GM12878 (cell line): ENCODE results near the gene TEF. TPM values are rescaled to one million over a fixed set of nuclear protein-coding genes. Genes with fewer than 3 reads are reported as not detected.

Experiments
- ATAC-seq: fragments of 200-7000 bp; cut with Tn5 transposase; 3 replicates; pipeline ENCODE4 v1.9.1; 2020; ENCODE audit warnings: mild to moderate bottlenecking, moderate library complexity
- BruUV-seq: library from RNA; stranded (reverse); fragments of 400-500 nt; replicated peaks from 2 replicates; lab custom pipeline; 2021; lab: Mats Ljungman, UMichigan
- CTCF ChIA-PET: fragments of 300-600 bp; sonication (Branson Sonifier 250); formaldehyde crosslinking; extraction: SDS; loops from one replicate; lab custom pipeline; 2021; ENCODE audit warnings: inconsistent platforms; lab: Yijun Ruan, JAX
- POLR2A ChIA-PET: fragments of 350-600 bp; formaldehyde crosslinking; extraction: SDS; loops from one replicate; lab custom pipeline; 2021; ENCODE audit warnings: inconsistent platforms; lab: Charles Lee
- RAD21 ChIA-PET: fragments of 300-600 bp; sonication (Branson Sonifier 250); formaldehyde crosslinking; loops from one replicate; lab custom pipeline; 2023; ENCODE audit warnings: antibody characterized with exemption; ENCODE audit not compliant: unreplicated experiment; lab: Charles Lee
- SMC1A ChIA-PET: fragments of 300-600 bp; sonication (Branson Sonifier 250); formaldehyde crosslinking; loops from one replicate; lab custom pipeline; 2023; ENCODE audit not compliant: unreplicated experiment, uncharacterized antibody; lab: Charles Lee
- DNase-seq: peaks from one replicate; pipeline ENCODE4 v3.0.0-alpha.2; 2011; ENCODE audit warnings: low read depth, low spot score
- FAIRE-seq: peaks from 3 replicates; lab custom pipeline; 2011; peaks lifted over from hg19 to GRCh38; lab: Jason Lieb, UNC
- H2AFZ ChIP-seq: 2 replicates; pipeline ENCODE4 v1.6.0; 2011; ENCODE audit warnings: low read depth, low read length, control low read depth; ENCODE audit not compliant: control insufficient read depth
- H3K27ac ChIP-seq: 2 replicates; pipeline ENCODE4 v1.5.1; 2011; ENCODE audit warnings: control low read depth; ENCODE audit not compliant: control insufficient read depth, insufficient read depth
- H3K27me3 ChIP-seq, 2 experiments: replicated peaks in 1 of 2; 2 replicates each; pipeline versions ENCODE4 v1.6.0 to v1.6.1; 2011; ENCODE audit warnings: low read length in 1 of 2; ENCODE audit not compliant: control insufficient read depth in 2 of 2, insufficient read depth in 2 of 2
- H3K36me3 ChIP-seq, 2 experiments: 2 replicates each; pipeline ENCODE4 v1.5.1; 2011; ENCODE audit warnings: low read length in 1 of 2; ENCODE audit not compliant: control insufficient read depth in 2 of 2, insufficient read depth in 2 of 2
- H3K4me1 ChIP-seq: 2 replicates; pipeline ENCODE4 v1.6.1; 2011; ENCODE audit warnings: mild to moderate bottlenecking, low read length, moderate library complexity, mixed read lengths; ENCODE audit not compliant: control insufficient read depth, insufficient read depth
- H3K4me2 ChIP-seq: 2 replicates; pipeline ENCODE4 v1.6.0; 2011; ENCODE audit warnings: control low read depth; ENCODE audit not compliant: control insufficient read depth, insufficient read depth
- H3K4me3 ChIP-seq: fragments of 200-600 bp; sonication (generic); 2 replicates; pipeline ENCODE4 v1.5.1; 2016
- H3K79me2 ChIP-seq: 2 replicates; pipeline ENCODE4 v1.6.0; 2011; ENCODE audit warnings: low read length; ENCODE audit not compliant: control insufficient read depth, insufficient read depth
- H3K9ac ChIP-seq: 2 replicates; pipeline ENCODE4 v1.8.0; 2011; ENCODE audit warnings: low read length, control low read depth, mixed read lengths; ENCODE audit not compliant: control insufficient read depth, insufficient read depth
- H3K9me3 ChIP-seq: replicated peaks from 3 replicates; pipeline ENCODE4 v1.5.1; 2011; ENCODE audit warnings: mild to moderate bottlenecking, low read length; ENCODE audit not compliant: control insufficient read depth, insufficient read depth
- H4K20me1 ChIP-seq: 2 replicates; pipeline ENCODE4 v1.6.0; 2011; ENCODE audit not compliant: control insufficient read depth, insufficient read depth
- CUX1 ChIP-seq: IDR thresholded peaks from 2 replicates; pipeline ENCODE4 v1.6.1; 2012; ENCODE audit warnings: improper control_type of control experiment, low read depth, low read length; ENCODE audit not compliant: insufficient replicate concordance
- DPF2 ChIP-seq: fragments of 450-650 bp; IDR thresholded peaks from 2 replicates; pipeline ENCODE4 v1.6.1; 2017; ENCODE audit warnings: mild to moderate bottlenecking
- FOXK2 ChIP-seq: fragments of 450-650 bp; IDR thresholded peaks from 2 replicates; pipeline ENCODE4 v1.6.1; 2017; ENCODE audit warnings: mild to moderate bottlenecking, moderate library complexity
- KDM1A ChIP-seq: fragments of 200-600 bp; sonication (generic); IDR thresholded peaks from 2 replicates; pipeline ENCODE4 v1.6.1; 2016; ENCODE audit warnings: borderline replicate concordance
- KLF5 ChIP-seq: fragments of 450-650 bp; IDR thresholded peaks from 2 replicates; pipeline ENCODE4 v1.6.1; 2014; ENCODE audit warnings: mild to moderate bottlenecking; ENCODE audit not compliant: partially characterized antibody
- MXI1 ChIP-seq: fragments of 150-350 bp; IDR thresholded peaks from 2 replicates; pipeline ENCODE4 v1.6.1; 2011; ENCODE audit warnings: low read depth, mild to moderate bottlenecking, inconsistent platforms, low read length, improper control_type of control experiment
- NRF1 ChIP-seq: conservative IDR thresholded peaks from 2 replicates; pipeline ENCODE4 v1.6.1; 2011; ENCODE audit warnings: mild to moderate bottlenecking, low read depth, low read length, improper control_type of control experiment
- RFX5 ChIP-seq: IDR thresholded peaks from 2 replicates; pipeline ENCODE4 v1.6.1; 2011; ENCODE audit warnings: low read depth, low read length, improper control_type of control experiment
- ZBTB11 ChIP-seq: fragments of 450-650 bp; formaldehyde crosslinking; IDR thresholded peaks from 2 replicates; pipeline ENCODE4 v1.5.0; 2022; ENCODE audit warnings: mild to moderate bottlenecking, missing genetic modification characterization
- WGBS: methylation state at CpG from one replicate; pipeline ENCODE4 v1.1.6; 2016; ENCODE audit warnings: low lambda C conversion rate; ENCODE audit not compliant: insufficient replicate concordance, insufficient coverage; ENCODE audit errors: missing lambda C conversion rate; 5-methylcytosine and 5-hydroxymethylcytosine counted together
- in situ Hi-C: fragments of 300-500 bp; cut with MboI; formaldehyde crosslinking; loops from 9 replicates; pipeline ENCODE4 v1.14.3; 2018; ENCODE audit warnings: mixed read lengths
- intact Hi-C: fragments of 100-400 bp; cut with micrococcal nuclease; formaldehyde crosslinking; loops from one replicate; pipeline ENCODE4 v1.14.2; 2022; ENCODE audit not compliant: unreplicated experiment
- polyA plus RNA-seq, 11 experiments: library from polyadenylated mRNA; depleted of rRNA in 4 of 11; unstranded in 6 of 11; stranded (reverse) in 5 of 11; fragments of >200 nt; fragmentation: Nextera tagmentation in 4 of 11; fragmentation: Illumina TruSeq in 1 of 11; extraction: Ambion mirVana in 4 of 11; extraction: Trizol in 1 of 11; gene quantifications; 1 replicate in 1 of 11; 2 replicates in 10 of 11; pipeline versions ENCODE4 v1.2.1 to v1.2.3, GENCODE V29; 2011 to 2016; ENCODE audit warnings: inconsistent platforms in 2 of 11, missing spikeins in 2 of 11, low read depth in 1 of 11
- total RNA-seq, 4 experiments: library from RNA; depleted of rRNA in 3 of 4; stranded (reverse); fragments of >200 nt in 3 of 4; fragmentation: Illumina TruSeq in 1 of 4; extraction: Trizol in 1 of 4; gene quantifications; 2 replicates each; pipeline versions ENCODE4 v1.2.1 to v1.2.3, GENCODE V29; 2013 to 2021
- TF ChIP-seq, protein P1 (sequence below): fragments of 450-650 bp; formaldehyde crosslinking; IDR thresholded peaks from 2 replicates; pipeline ENCODE4 v1.4.0; 2020; ENCODE audit warnings: mild to moderate bottlenecking, moderate library complexity

The TEF gene
- total and polyA plus RNA-seq, 10 of the 15 experiments (the other 5 are each of a cell fraction or from before 2014, with no cell fraction given): 0.23 to 4.9 (median 3.2) TPM

- no peak for TF ChIP-seq CUX1
These were observed 11.9 kb upstream of the TEF start (continued) for GRCh38 chr22:41369837-41370236.

DNA sequence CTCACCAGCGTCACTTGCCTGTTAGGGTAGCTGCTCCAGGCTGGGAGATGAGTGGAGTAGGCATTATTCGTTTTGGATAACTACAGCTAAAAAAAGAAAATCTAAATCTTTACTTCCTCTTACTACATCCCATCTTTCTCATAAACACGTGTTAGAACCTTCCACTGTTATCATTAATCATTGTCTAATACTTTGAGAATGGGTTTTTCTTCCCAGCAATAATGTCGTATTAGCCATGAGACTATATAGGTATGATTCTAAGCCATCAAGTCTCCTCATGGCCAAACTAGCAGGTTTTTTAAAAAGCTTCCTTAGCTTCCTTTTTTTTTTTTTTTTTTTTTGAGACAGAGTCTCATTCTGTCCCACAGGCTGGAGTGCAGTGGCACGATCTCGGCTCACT lies 3.9 kb upstream of the TEF start:
- Histone ChIP-seq H3K9ac (no peak overlapping the region), H3K4me1 (peaks cover 7% of the 10 kb centered on the region), H4K20me1 (no peaks in the 10 kb centered on the region), H3K4me2 (no peak overlapping the region), H3K4me3 (no peak overlapping the region), H3K27ac (no peak overlapping the region), H3K36me3 (no peaks in the 10 kb centered on the region), H2AFZ (no peak overlapping the region), H3K27me3 (no peaks in the 10 kb centered on the region), H3K79me2 (no peaks in the 10 kb centered on the region), H3K9me3 (no peaks in the 10 kb centered on the region)
- DNase-seq (no peak), ATAC-seq (no peak), FAIRE-seq (no peak)
- no TSS peak for BruUV-seq
- ChIA-PET POLR2A (interaction anchor here (0.6 to 1.4 kb wide), 3 partner anchors 91 to 775 kb away, joined by 3 to 7 read pairs (median 5); partner anchors contain the start of gene RANGAP1), RAD21 (interaction anchor here (1.1 kb wide), 1 partner anchor 26 kb away, joined by 6 read pairs; no protein-coding TSS in a partner anchor), CTCF (interaction anchor here (1.1 kb wide), 1 partner anchor 26 kb away, joined by 3 read pairs; no protein-coding TSS in a partner anchor), SMC1A (no interaction called here)
- intact Hi-C loops (no loop called here), in situ Hi-C loops (no loop called here)
- WGBS: 23% methylated on average over 6 of the region's 6 CpGs
- TF ChIP-seq ZBTB11: no peak
- no peak for TF ChIP-seq DPF2
- no peak for TF ChIP-seq MXI1
- no peak for TF ChIP-seq RFX5
- TF ChIP-seq NRF1: no peak
- no peak for TF ChIP-seq FOXK2
- no peak for TF ChIP-seq KDM1A
- no peak for TF ChIP-seq KLF5
- TF ChIP-seq, protein P1, sequence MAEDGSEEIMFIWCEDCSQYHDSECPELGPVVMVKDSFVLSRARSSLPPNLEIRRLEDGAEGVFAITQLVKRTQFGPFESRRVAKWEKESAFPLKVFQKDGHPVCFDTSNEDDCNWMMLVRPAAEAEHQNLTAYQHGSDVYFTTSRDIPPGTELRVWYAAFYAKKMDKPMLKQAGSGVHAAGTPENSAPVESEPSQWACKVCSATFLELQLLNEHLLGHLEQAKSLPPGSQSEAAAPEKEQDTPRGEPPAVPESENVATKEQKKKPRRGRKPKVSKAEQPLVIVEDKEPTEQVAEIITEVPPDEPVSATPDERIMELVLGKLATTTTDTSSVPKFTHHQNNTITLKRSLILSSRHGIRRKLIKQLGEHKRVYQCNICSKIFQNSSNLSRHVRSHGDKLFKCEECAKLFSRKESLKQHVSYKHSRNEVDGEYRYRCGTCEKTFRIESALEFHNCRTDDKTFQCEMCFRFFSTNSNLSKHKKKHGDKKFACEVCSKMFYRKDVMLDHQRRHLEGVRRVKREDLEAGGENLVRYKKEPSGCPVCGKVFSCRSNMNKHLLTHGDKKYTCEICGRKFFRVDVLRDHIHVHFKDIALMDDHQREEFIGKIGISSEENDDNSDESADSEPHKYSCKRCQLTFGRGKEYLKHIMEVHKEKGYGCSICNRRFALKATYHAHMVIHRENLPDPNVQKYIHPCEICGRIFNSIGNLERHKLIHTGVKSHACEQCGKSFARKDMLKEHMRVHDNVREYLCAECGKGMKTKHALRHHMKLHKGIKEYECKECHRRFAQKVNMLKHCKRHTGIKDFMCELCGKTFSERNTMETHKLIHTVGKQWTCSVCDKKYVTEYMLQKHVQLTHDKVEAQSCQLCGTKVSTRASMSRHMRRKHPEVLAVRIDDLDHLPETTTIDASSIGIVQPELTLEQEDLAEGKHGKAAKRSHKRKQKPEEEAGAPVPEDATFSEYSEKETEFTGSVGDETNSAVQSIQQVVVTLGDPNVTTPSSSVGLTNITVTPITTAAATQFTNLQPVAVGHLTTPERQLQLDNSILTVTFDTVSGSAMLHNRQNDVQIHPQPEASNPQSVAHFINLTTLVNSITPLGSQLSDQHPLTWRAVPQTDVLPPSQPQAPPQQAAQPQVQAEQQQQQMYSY (CRISPR knock-in tag): no peak
